SK-N-SH treated with all-trans-retinoic acid at 6 μM for 48 hours (cell line): Measurements from ENCODE around the gene ARMH3.

ENCODE experiments used
- ATAC-seq: fragments of 200-7000 bp; cut with Tn5 transposase; 3 replicates; pipeline ENCODE4 v1.9.1; 2020; ENCODE audit warnings: mild to moderate bottlenecking, moderate library complexity
- ARNTL ChIP-seq: fragments of 450-650 bp; formaldehyde crosslinking; IDR thresholded peaks from 2 replicates; pipeline ENCODE4 v1.5.0; 2020; ENCODE audit warnings: low read depth, mild to moderate bottlenecking, moderate library complexity, borderline replicate concordance
- BACH2 ChIP-seq: fragments of 250-450 bp; sonication (Bioruptor Pico); IDR thresholded peaks from 2 replicates; pipeline ENCODE4 v1.9.0; 2021; ENCODE audit warnings: mild to moderate bottlenecking, borderline replicate concordance
- CSDC2 ChIP-seq: fragments of 250-450 bp; sonication (Bioruptor Pico); IDR thresholded peaks from 2 replicates; pipeline ENCODE4 v1.5.0; 2020; ENCODE audit warnings: mild to moderate bottlenecking, moderate library complexity
- ESRRG ChIP-seq: fragments of 250-450 bp; sonication (Bioruptor Pico); IDR thresholded peaks from 2 replicates; pipeline ENCODE4 v1.6.1; 2021; ENCODE audit warnings: mild to moderate bottlenecking
- GLIS3 ChIP-seq: fragments of 250-450 bp; sonication (Bioruptor Pico); IDR thresholded peaks from 2 replicates; pipeline ENCODE4 v1.5.0; 2020; ENCODE audit warnings: mild to moderate bottlenecking, moderate library complexity
- OSR1 ChIP-seq: fragments of 250-450 bp; sonication (Bioruptor Pico); IDR thresholded peaks from 2 replicates; pipeline ENCODE4 v1.8.0; 2022; ENCODE audit warnings: moderate library complexity, mild to moderate bottlenecking, inconsistent platforms
- RARB ChIP-seq: fragments of 250-450 bp; sonication (Bioruptor Pico); IDR thresholded peaks from 2 replicates; pipeline ENCODE4 v1.8.0; 2021; ENCODE audit warnings: mild to moderate bottlenecking, moderate library complexity
- SNAI2 ChIP-seq: fragments of 250-450 bp; sonication (Bioruptor Pico); IDR thresholded peaks from 2 replicates; pipeline ENCODE4 v1.5.0; 2020; ENCODE audit warnings: mild to moderate bottlenecking, moderate library complexity
- TCF4 ChIP-seq: fragments of 250-450 bp; sonication (Bioruptor Pico); IDR thresholded peaks from 2 replicates; pipeline ENCODE4 v1.8.0; 2021; ENCODE audit warnings: mild to moderate bottlenecking, moderate library complexity, borderline replicate concordance
- ZC3H10 ChIP-seq: fragments of 250-450 bp; sonication (Bioruptor Pico); IDR thresholded peaks from 2 replicates; pipeline ENCODE4 v1.5.1; 2021; ENCODE audit warnings: mild to moderate bottlenecking, moderate library complexity
- ZFP30 ChIP-seq: fragments of 450-650 bp; formaldehyde crosslinking; IDR thresholded peaks from 2 replicates; pipeline ENCODE4 v1.5.0; 2022; ENCODE audit warnings: mild to moderate bottlenecking, moderate library complexity
- ZNF565 ChIP-seq: fragments of 450-650 bp; formaldehyde crosslinking; conservative IDR thresholded peaks from 2 replicates; pipeline ENCODE4 v1.5.0; 2020; ENCODE audit warnings: low read depth, mild to moderate bottlenecking, moderate library complexity
- ZNF70 ChIP-seq: fragments of 450-650 bp; formaldehyde crosslinking; IDR thresholded peaks from 2 replicates; pipeline ENCODE4 v1.5.0; 2020; ENCODE audit warnings: mild to moderate bottlenecking, moderate library complexity
- ZNF8 ChIP-seq: fragments of 450-650 bp; formaldehyde crosslinking; IDR thresholded peaks from 2 replicates; pipeline ENCODE4 v1.5.0; 2020; ENCODE audit warnings: mild to moderate bottlenecking, moderate library complexity
- TF ChIP-seq, protein P1 (sequence below): fragments of 250-450 bp; sonication (Bioruptor Pico); IDR thresholded peaks from 2 replicates; pipeline ENCODE4 v1.8.0; 2020; ENCODE audit warnings: mild to moderate bottlenecking, moderate library complexity, borderline replicate concordance
- TF ChIP-seq, protein P2 (sequence below): fragments of 250-450 bp; sonication (Bioruptor Pico); IDR thresholded peaks from 2 replicates; pipeline ENCODE4 v1.8.0; 2021; ENCODE audit warnings: low read depth, mild to moderate bottlenecking, moderate library complexity, borderline replicate concordance
- TF ChIP-seq, protein P3 (sequence below): fragments of 250-450 bp; sonication (Bioruptor Pico); IDR thresholded peaks from 2 replicates; pipeline ENCODE4 v1.5.1; 2021; ENCODE audit warnings: mild to moderate bottlenecking, moderate library complexity
- TF ChIP-seq, protein P4 (sequence below): fragments of 250-450 bp; sonication (Bioruptor Pico); IDR thresholded peaks from 2 replicates; pipeline ENCODE4 v1.5.1; 2020; ENCODE audit warnings: low read depth, mild to moderate bottlenecking, moderate library complexity

Gene ARMH3

DNA sequence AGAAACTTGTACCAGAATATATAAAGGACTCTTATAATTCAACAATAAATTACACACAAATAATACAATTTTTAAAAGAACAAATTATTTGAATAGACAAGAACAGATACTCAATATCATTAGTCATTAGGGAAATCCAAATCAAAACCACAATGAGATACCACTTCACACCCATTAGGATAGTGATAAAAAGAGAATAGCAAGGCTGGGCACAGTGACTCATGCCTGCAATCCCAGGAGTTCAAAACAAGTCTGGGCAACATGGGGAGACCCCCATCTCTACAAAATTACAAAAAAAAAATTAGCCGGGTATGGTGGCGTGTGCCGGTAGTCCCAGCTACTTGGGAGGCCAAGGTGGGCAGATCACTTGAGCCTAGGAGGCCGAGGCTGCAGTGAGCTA is 160.2 kb downstream of the ARMH3 start (continued):
- TF ChIP-seq, protein P1, sequence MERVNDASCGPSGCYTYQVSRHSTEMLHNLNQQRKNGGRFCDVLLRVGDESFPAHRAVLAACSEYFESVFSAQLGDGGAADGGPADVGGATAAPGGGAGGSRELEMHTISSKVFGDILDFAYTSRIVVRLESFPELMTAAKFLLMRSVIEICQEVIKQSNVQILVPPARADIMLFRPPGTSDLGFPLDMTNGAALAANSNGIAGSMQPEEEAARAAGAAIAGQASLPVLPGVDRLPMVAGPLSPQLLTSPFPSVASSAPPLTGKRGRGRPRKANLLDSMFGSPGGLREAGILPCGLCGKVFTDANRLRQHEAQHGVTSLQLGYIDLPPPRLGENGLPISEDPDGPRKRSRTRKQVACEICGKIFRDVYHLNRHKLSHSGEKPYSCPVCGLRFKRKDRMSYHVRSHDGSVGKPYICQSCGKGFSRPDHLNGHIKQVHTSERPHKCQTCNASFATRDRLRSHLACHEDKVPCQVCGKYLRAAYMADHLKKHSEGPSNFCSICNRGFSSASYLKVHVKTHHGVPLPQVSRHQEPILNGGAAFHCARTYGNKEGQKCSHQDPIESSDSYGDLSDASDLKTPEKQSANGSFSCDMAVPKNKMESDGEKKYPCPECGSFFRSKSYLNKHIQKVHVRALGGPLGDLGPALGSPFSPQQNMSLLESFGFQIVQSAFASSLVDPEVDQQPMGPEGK (CRISPR knock-in tag): no peak

DNA sequence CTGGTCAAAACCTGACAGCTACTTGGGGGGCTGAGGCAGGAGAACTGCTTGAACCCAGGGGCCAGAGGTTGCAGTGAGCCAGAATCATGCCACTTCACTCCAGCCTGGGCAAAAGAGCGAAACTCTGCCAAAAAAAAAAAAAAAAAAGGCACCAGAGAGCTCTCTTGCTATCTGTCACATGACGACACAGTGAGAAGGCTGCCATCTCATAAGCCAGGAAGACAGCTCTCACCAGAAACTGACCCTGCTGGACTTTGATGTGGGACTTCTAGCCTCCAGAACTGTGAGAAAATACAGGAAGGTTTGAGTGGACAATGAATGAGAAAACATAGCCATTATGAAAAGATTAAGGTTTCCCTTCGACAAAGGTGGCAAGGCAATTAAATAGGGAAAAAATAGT is 161.2 kb downstream of the ARMH3 start:
- no peak for ATAC-seq
- TF ChIP-seq ZC3H10 (CRISPR knock-in tag): no peak
- no peak for TF ChIP-seq SNAI2
- TF ChIP-seq, protein P2, sequence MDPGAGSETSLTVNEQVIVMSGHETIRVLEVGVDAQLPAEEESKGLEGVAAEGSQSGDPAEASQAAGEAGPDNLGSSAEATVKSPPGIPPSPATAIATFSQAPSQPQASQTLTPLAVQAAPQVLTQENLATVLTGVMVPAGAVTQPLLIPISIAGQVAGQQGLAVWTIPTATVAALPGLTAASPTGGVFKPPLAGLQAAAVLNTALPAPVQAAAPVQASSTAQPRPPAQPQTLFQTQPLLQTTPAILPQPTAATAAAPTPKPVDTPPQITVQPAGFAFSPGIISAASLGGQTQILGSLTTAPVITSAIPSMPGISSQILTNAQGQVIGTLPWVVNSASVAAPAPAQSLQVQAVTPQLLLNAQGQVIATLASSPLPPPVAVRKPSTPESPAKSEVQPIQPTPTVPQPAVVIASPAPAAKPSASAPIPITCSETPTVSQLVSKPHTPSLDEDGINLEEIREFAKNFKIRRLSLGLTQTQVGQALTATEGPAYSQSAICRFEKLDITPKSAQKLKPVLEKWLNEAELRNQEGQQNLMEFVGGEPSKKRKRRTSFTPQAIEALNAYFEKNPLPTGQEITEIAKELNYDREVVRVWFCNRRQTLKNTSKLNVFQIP (CRISPR knock-in tag): no peak
- TF ChIP-seq ZNF70: no peak
- TF ChIP-seq ZNF8 (CRISPR knock-in tag): no peak

DNA sequence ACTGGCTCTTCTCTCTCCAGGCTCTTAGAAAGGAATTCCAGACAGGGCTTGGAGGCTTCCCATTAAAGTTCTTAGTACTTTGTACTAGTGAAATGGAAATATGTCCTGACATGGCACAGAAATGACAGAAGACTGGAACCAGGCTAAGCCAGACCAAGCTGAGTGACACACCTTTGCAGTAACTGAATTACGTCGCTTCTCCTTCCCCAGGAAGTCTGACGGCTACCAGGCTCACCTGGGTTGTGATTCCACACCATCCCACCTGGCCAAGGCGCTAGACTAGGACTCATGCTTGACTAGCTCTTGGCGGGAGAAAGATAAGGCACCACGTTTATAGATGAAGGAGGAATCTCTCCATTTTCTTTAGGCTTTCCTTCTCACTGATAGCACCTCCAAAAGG is 161.7 kb downstream of the ARMH3 start:
- ATAC-seq: no peak
- TF ChIP-seq ZNF8 (CRISPR knock-in tag) (no peak), GLIS3 (CRISPR knock-in tag) (no peak)
- TF ChIP-seq, protein P3, sequence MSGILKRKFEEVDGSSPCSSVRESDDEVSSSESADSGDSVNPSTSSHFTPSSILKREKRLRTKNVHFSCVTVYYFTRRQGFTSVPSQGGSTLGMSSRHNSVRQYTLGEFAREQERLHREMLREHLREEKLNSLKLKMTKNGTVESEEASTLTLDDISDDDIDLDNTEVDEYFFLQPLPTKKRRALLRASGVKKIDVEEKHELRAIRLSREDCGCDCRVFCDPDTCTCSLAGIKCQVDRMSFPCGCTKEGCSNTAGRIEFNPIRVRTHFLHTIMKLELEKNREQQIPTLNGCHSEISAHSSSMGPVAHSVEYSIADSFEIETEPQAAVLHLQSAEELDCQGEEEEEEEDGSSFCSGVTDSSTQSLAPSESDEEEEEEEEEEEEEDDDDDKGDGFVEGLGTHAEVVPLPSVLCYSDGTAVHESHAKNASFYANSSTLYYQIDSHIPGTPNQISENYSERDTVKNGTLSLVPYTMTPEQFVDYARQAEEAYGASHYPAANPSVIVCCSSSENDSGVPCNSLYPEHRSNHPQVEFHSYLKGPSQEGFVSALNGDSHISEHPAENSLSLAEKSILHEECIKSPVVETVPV (CRISPR knock-in tag): no peak
- TF ChIP-seq, protein P4, sequence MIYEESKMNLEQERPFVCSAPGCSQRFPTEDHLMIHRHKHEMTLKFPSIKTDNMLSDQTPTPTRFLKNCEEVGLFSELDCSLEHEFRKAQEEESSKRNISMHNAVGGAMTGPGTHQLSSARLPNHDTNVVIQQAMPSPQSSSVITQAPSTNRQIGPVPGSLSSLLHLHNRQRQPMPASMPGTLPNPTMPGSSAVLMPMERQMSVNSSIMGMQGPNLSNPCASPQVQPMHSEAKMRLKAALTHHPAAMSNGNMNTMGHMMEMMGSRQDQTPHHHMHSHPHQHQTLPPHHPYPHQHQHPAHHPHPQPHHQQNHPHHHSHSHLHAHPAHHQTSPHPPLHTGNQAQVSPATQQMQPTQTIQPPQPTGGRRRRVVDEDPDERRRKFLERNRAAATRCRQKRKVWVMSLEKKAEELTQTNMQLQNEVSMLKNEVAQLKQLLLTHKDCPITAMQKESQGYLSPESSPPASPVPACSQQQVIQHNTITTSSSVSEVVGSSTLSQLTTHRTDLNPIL: no peak

DNA sequence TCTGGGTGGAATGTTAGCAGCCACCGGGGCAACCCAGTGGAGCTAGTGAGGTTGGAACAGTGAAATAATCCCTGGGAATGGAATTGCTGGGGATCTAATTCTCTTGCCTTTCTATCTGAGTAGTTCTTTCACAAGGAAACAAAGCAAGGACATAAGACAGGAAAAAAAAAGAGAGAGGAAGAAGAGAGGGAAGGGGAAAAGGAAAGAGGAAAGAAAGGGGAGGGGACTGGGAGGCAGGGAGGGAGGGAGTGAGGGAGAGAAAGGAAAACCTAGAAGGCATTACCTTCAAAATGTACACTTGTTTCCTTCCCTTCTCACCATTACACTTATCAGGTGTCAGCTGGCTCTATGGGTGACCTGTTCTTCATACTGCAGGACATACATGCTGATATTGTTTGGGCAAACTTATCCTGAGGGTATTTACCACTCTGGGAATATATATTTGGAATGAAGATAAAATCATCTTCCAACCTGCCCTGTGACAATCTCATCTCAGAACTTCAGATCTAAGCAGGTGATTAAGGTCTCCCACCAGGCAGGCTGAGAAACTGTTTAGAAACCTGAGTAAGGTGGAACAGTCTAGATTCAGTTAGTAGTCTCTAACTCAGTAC is 162.4 kb downstream of the ARMH3 start:
- no peak for ATAC-seq
- TF ChIP-seq CSDC2: no peak

DNA sequence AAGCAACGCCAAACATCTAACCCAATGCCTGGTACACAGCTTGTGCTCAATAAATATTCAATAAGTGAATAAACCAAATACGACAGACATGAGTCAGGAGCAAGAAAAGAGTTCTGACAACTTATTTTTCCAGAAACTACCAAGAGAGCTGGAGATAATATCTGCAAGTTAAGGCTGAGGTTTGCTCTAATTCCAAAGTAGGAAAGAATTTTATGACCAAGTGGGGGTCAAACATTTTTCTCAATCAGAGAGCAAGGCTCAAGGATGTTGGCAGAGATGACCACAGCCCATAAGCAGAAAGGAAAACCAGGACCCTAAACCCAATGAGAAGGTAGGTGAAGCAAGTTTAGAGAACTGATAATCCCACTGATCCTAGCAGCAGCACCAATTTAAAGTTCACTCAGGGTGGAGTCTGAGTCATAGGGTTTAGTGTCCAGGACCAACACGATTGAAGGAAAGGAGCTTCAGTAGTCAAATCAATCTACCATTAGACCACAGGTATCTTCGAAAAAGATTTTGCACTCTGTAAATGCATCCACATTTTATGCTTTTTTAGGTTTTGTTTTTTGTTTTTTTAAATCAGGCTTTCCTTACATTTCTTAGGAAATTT is 163.1 kb downstream of the ARMH3 start:
- no peak for TF ChIP-seq ZFP30 (CRISPR knock-in tag)
- TF ChIP-seq ZNF70: no peak
- TF ChIP-seq GLIS3 (CRISPR knock-in tag): no peak
- no peak for TF ChIP-seq TCF4 (CRISPR knock-in tag)
- TF ChIP-seq ZNF565 (CRISPR knock-in tag): no peak
- TF ChIP-seq ESRRG (CRISPR knock-in tag): no peak
- TF ChIP-seq BACH2 (CRISPR knock-in tag): no peak
- TF ChIP-seq, protein P1 (CRISPR knock-in tag): no peak
- TF ChIP-seq, protein P3 (CRISPR knock-in tag): no peak
- TF ChIP-seq CSDC2: no peak
- TF ChIP-seq ZC3H10 (CRISPR knock-in tag): no peak
- TF ChIP-seq, protein P4: no peak
- TF ChIP-seq RARB: no peak
- TF ChIP-seq ARNTL (CRISPR knock-in tag): no peak
- no peak for TF ChIP-seq ZNF8 (CRISPR knock-in tag)
- TF ChIP-seq OSR1 (CRISPR knock-in tag): no peak
- TF ChIP-seq, protein P2 (CRISPR knock-in tag): no peak
- peak; percentile 52 for ATAC-seq
